SKM-1 (cell line): Measurements from ENCODE around the gene ZNF425.
"Not testable (repeated sequence)": the region's sequence is repeated elsewhere in the genome, so short reads cannot be mapped to it uniquely, and the experiment has no call there.

Experiments
- DNase-seq: peaks from one replicate; lab custom pipeline; 2025; ENCODE audit not compliant: unreplicated experiment; lab: John Stamatoyannopoulos, UW

ZNF425 gene

DNA sequence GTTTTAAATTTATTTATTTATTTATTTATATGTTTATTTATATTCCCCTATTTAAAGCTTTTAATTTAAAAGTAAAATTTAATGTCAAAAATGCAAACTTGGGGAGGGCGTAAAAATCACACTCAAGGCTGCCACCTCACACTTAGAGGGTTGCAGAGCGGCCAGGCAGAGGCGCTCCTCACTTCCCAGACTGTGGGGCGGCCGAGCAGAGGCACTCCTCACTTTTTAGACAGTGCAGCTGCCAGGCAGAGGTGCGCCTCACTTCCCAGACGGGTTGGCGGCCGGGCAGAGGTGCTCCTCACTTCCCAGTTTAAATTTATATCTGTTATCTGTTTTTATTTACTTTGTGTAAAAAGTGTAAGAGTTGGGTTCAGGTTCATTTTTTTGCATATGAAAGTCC, 10.0 kb upstream of the ZNF425 start:
- no peak for DNase-seq

DNA sequence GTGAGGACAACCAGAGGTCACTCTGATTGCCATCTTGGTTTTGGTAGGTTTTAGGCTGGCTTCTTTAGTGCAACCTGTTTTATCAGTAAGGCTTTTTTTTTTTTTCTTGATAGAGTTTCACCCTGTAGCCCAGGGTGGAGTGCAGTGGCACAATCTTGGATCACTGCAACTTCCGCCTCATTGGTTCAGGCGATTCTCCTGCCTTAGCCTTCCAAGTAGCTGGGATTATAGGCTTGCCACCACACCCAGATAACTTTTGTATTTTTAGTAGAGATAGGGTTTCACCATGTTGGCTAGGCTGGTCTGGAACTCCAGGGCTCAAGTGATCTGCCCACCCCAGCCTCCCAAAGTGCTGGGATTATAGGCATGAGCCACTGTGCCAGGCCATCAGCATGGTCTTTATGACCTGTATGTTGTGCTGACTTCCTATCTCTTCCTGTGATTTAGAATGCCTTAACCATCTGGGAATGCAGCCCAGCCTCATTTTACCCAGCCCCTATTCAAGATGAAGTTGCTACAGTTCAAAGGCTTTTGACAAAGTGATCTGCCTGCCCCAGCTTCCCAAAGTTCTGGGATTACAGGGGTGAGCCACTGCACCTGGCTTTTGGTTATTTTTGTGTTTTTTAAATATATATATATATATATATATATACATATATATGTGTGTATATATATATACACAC, 7.0 kb upstream of the ZNF425 start:
- no peak for DNase-seq

DNA sequence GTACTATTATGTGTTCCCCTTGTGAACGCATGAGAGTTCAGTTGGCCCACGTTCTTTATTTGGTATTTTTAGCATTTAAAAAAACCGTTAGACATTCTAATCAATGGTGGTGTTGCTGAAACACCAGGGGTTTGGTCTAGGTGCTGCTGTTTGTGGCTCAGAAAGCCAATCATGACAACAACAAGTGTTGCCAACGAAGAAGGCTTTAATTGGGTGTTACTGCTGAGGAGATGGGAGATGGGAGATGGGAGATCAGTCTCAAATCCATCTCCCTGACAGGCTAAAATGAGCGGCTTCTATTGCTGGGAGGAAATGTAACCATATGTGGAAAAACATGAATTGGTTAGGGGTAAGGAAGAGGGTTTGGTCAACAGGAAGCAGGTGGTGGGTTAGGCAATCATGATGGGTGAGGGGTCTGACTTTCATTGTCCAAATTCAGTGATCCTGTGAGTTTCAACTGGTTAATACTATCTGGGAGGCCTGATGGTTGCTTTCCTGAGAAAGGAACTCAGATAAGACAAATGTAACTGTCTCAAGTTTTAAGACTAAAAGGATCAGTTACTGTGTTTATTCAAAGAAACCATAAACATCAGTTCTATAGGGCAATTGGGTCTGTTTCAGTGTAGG, 4.6 kb upstream of the ZNF425 start:
- no peak for DNase-seq

DNA sequence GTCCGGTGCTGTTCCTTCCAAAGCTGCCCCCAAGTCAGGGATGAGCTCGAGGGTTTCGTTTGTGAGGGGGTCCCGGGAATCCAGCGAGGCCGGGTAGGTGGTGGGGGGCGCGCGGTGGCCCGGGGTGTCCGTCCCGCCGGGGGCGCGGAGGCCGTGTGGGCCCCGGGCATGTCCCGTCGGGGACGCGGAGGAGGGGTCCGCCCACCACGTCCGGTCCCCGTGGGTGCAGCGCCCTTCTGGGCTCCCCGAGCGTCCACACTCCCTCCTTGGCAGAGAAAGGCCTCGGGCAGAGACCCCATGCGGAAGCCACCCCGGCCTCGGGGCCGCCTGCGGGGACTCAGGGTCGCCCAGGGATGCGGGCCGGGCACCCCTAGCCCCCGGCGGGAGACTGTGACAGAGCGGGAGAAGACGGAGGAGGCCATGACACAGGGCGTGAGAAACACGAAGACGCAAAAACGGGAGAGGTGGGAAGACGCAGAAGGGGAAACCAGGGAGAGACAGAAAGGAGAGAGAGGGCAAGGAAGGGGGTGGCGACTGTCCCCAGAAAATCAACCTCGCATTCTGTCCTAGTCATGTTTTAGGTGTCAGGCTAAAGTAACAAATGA, 640 bp upstream of the ZNF425 start:
- DNase-seq = no peak

GRCh38 chr7:149125189-149125862, 798 bp downstream of the ZNF425 start:
- DNase-seq = no peak

GRCh38 chr7:149109969-149110368, 16.2 kb downstream of the ZNF425 start:
- DNase-seq = no peak

DNA sequence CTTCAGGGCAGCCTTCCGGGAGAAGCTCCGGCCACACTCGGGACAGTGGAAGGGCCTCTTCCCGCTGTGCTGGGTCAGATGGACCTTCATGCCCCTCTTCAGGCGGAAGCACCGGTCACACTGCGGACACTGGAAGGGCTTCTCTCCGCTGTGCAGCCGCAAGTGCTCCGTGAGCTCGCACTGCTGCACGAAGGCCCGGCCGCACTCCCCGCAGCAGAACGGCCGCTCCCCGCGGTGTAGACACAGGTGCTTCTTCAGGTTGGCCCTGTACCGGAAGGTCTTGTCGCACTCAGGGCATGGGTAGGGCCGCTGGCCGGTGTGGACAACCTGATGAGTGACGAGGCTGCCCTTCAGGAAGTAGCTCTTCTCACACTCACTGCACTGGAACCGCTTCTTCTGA, 21.4 kb downstream of the ZNF425 start:
- no peak for DNase-seq

DNA sequence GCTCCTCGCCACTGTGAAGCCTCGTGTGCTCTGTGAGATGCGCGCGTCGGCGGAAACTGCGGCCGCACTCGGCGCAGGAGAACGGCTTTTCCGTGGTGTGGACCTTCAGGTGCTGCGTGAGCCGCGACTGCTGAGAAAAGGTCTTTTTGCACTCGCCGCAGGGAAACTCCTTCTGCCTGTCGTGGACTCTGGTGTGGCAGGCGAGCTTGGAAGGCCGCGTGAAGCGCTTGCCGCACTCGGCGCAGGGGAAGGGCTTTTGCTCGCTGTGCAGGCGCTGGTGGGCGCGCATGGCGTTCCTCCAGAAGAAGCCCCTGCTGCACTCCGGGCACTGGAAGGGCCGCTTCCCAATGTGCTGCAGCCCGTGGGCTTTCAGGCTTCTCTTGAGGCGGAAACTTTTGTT, 21.9 kb downstream of the ZNF425 start:
- DNase-seq = no peak

- no peak for DNase-seq
Observed at GRCh38 chr7:149103424-149103823, 22.7 kb downstream of the ZNF425 start.

DNA sequence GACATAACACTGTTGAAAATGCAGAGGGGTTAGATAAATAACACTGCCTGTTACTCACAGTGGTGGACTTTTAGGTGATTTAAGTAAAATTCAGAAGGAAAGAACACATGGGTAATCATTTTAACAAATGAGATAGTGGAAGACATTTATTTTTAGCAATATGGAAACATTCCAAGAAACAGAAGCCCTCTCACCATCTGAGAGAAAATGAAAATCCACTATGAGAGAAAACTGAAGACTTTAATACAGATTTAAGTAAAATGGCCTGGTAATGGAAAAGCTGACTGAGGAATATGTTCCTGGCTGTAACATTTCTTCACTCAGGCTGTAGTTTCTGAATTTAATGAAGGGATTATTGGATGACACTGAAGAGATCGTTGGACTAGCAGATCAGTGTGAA, 23.5 kb downstream of the ZNF425 start:
- DNase-seq = no peak

GRCh38 chr7:149100821-149101220, 25.3 kb downstream of the ZNF425 start:
- DNase-seq = no peak

GRCh38 chr7:149099058-149099457, 27.1 kb downstream of the ZNF425 start:
- DNase-seq = no peak

- no peak for DNase-seq
Observed at GRCh38 chr7:149097088-149097487, 29.0 kb downstream of the ZNF425 start.

DNA sequence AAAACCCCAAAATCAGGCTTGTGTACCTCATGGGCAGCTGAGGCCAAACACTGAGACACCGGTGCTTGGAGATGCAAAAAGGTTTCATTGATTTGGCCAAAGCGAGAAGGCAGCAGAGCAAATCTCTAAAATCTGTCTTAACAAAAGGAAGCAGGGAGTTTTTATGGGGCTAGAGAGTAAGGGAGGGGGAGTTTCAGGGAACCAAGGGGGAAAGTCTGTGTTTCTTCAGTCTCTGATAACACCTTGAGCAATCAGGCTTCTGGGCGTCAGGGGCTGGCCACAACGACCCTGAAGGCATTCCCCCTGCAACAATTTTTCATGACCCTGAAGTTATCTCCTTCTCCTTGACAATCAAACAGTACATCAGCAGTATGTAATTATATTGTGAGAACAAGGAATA, 32.9 kb downstream of the ZNF425 start:
- DNase-seq = no peak

DNA sequence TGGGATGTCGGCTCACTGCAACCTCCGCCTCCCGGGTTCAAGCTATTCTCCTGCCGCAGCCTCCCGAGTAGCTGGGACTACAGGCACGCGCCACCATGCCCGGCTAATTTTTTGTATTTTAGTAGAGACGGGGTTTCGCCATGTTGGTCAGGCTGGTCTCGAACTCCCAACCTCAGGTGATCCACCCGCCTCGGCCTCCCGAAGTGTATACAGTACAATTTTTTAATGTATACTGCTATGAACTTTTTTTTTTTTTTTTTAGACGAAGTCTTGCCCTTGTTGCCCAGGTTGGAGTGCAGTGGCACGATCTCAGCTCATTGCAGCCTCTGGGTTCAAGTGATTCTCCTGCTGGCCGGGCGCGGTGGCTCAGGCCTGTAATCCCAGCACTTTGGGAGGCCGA, 33.9 kb downstream of the ZNF425 start:
- not testable (repeated sequence) for DNase-seq

DNA sequence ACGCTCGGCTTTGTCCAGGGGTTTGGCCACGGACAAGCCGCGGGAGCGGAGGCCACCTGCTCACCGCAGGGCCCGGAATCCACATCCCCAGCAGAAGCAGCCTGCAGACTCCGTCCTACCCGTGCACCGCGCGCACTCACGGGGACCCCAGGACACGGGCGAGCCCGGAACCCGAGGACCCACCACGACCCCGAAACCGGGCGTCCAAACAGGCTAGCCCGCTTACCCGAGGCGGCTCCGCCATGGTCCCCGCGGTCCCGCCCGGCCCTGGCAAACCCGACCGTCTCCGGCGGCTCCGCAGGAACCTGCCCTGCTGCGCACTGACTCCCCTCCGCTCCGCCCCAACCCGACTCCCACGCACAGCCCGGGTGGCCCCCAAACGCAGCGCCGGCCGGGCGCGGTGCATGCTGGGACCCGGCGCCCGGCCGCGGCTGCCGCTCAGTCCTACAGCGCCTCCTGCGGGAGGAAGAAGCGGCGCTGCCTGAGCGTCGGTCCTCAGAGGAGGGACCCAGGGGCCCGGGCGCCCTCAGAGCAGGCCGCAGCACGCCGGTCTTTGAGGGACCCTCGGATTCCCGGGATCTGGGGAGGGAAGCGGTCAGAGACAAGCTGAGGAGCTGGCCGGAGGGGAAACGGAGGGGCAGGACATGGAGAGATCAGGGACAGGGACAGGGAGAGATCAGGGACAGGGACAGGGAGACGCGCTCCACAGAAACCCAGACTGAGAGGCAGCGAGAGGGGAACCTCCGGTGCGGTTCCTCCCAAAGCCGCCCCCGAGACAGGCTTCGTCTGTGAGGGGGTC, 35.5 kb downstream of the ZNF425 start, which contains the start of gene ZNF786:
TSS of gene ZNF786 (minus strand) at position 322 of the 799 bp plus-strand sequence. CDS start at position 244, 78 bp downstream.
- peak; percentile 37 for DNase-seq

DNA sequence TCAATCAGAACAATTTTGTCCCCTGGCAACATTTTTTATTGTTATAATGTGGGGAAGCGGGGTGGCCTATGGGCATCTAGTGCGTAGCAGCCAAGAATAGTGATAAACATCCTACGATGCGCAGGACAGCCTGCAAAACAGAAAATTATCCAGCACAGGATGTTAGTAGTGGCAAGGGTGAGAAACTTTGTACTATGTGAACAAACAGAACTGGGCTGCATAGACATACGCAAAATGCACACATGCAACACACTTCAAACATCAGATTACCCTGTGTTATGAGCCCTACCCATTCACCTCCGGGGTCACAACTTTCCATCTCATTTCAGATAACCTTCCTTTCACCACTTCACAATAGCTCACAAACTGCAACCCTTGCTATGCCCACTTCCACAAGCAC, 38.7 kb downstream of the ZNF425 start:
- no peak for DNase-seq

DNA sequence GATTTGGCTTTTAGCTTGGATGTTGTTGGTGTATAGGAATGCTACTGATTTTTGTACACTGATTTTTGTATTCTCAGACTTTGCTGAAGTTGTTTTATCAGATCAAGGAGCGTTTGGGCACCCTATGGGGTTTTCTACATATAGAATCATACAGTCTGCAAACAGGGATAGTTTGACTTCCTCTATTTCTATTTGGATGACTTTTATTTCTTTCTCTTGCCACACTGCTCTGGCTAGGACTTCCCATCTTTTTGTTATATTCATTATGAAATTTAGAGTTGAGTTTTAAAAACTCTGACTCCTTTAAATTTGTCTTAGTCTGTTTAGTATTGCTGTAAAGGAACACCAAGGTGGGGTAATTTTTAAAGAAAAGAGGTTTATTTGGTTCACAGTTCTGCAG, 40.3 kb downstream of the ZNF425 start:
- no peak for DNase-seq

DNA sequence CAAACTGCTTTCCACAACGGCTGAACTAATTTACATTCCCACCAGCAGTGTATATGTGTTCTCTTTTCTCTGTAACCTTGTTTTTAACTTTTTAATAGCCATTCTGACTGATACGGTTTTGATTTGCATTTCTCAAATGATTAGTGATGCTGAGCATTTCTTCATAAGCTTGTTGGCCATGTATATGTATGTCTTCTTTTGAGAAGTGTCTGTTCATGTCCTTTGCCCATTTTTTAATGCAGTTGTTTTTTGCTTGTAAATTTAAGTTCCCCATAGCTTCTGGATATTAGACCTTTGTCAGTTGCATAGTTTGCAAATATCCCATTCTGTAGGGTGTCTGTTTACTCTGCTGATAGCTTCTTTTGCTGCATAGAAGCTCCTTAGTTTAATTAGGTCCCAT, 41.7 kb downstream of the ZNF425 start:
- DNase-seq = no peak

DNA sequence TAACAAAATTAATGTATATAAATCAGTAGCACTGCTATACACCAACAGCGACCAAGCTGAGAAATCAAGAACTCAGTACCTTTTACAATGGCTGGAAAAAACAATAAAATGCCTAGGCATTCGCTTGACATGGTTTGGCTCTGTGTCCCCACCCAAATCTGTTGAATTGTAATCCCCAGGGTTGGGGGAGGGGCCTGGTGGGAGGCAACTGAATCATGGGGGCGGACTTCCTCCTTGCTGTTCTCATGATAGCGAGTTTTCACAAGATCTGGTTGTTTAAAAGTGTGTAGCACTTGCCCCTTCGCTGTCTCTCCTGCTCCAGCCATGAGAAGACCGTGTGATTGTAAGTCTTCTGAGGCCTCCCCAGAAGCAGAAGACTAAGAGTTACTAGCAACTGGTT, 44.2 kb downstream of the ZNF425 start:
- no peak for DNase-seq

DNA sequence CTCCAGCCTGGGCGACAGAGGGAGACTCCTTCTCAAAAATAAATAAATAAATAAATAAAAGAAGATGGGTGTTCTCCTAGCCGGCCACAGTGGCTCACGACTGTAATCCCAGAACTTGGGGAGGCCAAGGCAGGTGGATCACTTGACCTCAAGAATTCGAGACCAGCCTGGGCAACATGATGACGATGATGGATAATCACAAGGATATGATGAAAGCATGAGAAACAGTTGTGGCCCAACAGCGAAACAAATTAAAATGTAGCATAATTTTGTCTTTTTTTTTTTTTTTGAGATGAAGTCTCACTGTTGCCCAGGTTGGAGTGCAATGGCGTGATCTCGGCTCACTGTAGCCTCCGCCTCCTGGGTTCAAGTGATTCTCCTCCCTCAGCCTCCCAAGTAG, 48.5 kb downstream of the ZNF425 start:
- no peak for DNase-seq
